K562 (cell line): ENCODE results near the gene RBM4B.

Source experiments
- CTBP1 ChIP-seq: fragments of 450-650 bp; IDR thresholded peaks from 2 replicates; pipeline ENCODE4 v1.6.1; 2016; ENCODE audit warnings: borderline replicate concordance
- CTCF ChIP-seq, 3 experiments: IDR thresholded peaks in 2 of 3; conservative IDR thresholded peaks in 1 of 3; 2 replicates each; pipeline ENCODE4 v1.5.1; 2011 to 2012; ENCODE audit warnings: low read length in 3 of 3, mild to moderate bottlenecking in 3 of 3, control low read depth in 2 of 3, improper control_type of control experiment in 1 of 3, inconsistent platforms in 1 of 3, low read depth in 1 of 3, mixed read lengths in 1 of 3, moderate library complexity in 1 of 3; ENCODE audit not compliant: insufficient read depth in 2 of 3
- FOXA1 ChIP-seq: fragments of 450-650 bp; IDR thresholded peaks from 2 replicates; pipeline ENCODE4 v1.6.1; 2016; ENCODE audit warnings: mild to moderate bottlenecking, borderline replicate concordance
- MAZ ChIP-seq, 2 experiments: fragments of 450-650 bp in 1 of 2; sonication (generic) in 1 of 2; formaldehyde crosslinking; IDR thresholded peaks in 1 of 2; conservative IDR thresholded peaks in 1 of 2; 2 replicates each; pipeline versions ENCODE4 v1.4.0 to v1.5.0; 2020; ENCODE audit warnings: mild to moderate bottlenecking in 1 of 2, missing genetic modification reagents in 1 of 2
- PKNOX1 ChIP-seq: fragments of 450-650 bp; IDR thresholded peaks from 2 replicates; pipeline ENCODE4 v1.6.1; 2016
- TCF7L2 ChIP-seq: fragments of 150-350 bp; IDR thresholded peaks from 2 replicates; pipeline ENCODE4 v1.6.1; 2016; ENCODE audit warnings: low read depth, mild to moderate bottlenecking, low read length, moderate library complexity
- U2AF2 ChIP-seq: fragments of 200-400 bp; formaldehyde crosslinking; optimal IDR thresholded peaks from 2 replicates; pipeline ENCODE3; 2017; ENCODE audit warnings: low read depth, mild to moderate bottlenecking, low read length
- USF2 ChIP-seq: sonication (generic); formaldehyde crosslinking; IDR thresholded peaks from 2 replicates; pipeline ENCODE4 v1.5.0; 2020; ENCODE audit warnings: missing genetic modification reagents

- TF ChIP-seq USF2 (CRISPR knock-in tag) (no peak), FOXA1 (no peak), MAZ (CRISPR knock-in tag; conservative IDR thresholded peaks at IDR 0.05 in 1 of 2, IDR thresholded peaks at IDR 0.05 in 1 of 2) (no peak), CTCF (IDR thresholded peaks at IDR 0.05 in 2 of 3, conservative IDR thresholded peaks at IDR 0.05 in 1 of 3; ENCODE audit: insufficient read depth in 2 of 3, low read depth in 1 of 3, low read length in 3 of 3) (no peak), CTBP1 (no peak), TCF7L2 (no peak), U2AF2 (no peak), PKNOX1 (no peak)
Observed at GRCh38 chr11:66686801-66687750, 9.4 kb upstream of the RBM4B start.
